HG02678 (cell line): ENCODE results near the gene RGS9BP.
"Not testable (repeated sequence)": the region's sequence is repeated elsewhere in the genome, so short reads cannot be mapped to it uniquely, and the experiment has no call there.

ENCODE experiments used
- ATAC-seq: cut with Tn5 transposase; IDR thresholded peaks from one replicate; pipeline ENCODE4 v1.9.1; 2021; ENCODE audit warnings: mild to moderate bottlenecking, moderate library complexity; ENCODE audit not compliant: unreplicated experiment

RGS9BP gene

DNA sequence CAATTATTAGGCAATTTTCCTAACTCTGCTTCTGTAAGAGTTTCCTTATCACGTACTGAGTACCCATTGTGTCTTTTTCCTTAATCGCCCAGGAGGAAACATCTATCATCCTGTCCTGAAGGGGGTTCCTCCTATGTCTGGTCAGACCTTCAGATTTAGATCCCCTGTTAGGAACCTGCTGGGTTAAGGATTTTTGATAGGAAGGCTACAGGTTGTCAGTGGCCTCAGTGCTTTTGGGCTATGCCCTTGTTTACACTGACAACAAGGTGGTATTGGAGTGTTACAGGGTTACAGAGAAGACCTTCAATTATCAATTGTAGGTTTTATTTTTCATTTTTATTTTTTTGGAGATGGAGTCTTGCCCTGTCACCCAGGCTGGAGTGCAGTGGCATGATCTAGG, 19.2 kb downstream of the RGS9BP start:
- ATAC-seq: not testable (repeated sequence)

DNA sequence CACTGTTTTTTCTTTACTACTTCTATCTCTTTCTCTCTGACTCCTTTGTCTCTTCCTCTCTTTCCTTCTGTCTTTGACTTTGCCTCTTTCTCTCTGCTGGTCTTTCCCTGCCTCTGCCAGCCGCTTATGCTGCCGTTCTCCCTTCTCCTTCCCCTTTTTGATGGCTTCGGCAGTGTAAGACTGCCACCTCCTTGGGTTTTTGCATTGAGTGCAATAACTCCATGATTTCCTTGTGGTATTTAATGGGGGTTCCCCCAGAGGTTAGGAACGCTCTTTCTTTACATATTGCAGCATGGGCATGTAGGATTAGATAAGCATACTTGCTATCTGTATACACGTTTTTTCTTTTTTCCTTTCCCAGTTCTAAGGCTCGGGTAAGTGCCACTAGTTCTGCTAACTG, 19.9 kb downstream of the RGS9BP start:
- not testable (repeated sequence) for ATAC-seq

DNA sequence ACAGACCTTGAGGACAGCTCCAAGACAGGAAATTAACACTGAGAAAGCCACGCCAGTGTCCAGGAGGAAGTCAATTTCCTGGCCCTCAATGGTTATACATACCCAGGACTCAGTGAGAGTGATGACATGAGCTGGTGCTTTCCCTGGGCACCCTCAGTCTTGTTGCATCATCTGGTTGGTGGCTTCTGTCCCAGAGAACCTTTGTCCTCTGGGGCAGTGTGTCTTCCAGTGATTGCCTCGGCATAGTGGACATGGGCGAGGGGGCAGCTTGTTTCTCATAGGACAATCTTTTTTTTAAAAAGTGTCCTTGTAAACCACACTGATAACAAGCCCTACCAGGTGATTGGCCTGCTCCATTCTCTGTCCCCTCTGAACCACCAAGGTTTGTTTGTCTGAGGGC, 21.1 kb downstream of the RGS9BP start:
- ATAC-seq: not testable (repeated sequence)

DNA sequence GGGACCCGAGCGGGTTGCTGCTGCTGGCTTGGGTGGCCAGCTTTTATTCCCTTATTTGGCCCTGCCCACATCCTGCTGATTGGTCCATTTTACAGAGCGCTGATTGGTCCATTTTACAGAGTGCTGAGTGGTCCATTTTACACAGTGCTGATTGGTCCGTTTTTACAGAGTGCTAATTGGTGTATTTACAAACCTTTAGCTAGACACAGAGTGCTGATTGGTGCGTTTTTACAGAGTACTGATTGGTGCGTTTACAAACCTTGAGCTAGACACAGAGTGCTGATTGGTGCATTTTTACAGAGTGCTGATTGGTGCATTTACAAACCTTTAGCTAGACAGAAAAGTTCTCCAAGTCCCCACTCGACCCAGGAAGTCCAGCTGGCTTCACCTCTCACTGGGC, 24.5 kb downstream of the RGS9BP start:
- ATAC-seq: not testable (repeated sequence)

DNA sequence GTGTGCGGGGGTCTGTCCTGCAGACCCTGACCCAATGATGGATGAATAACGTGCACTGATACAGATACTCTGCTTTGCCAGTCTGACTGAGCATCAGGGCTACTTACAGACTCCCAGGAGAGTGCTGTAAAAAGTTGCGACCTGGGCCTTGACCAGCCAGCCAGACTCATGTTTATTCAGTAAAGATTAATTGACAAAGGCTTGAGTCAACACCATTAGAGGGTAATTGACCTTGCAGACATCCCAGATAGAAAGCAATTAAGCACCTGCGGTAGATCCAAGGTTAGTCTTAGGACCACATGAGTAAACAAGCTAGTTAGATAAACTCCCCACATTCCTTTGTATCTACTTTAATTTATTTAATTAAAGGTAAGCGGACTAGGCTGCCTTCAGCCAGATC, 26.4 kb downstream of the RGS9BP start:
- ATAC-seq: no peak

DNA sequence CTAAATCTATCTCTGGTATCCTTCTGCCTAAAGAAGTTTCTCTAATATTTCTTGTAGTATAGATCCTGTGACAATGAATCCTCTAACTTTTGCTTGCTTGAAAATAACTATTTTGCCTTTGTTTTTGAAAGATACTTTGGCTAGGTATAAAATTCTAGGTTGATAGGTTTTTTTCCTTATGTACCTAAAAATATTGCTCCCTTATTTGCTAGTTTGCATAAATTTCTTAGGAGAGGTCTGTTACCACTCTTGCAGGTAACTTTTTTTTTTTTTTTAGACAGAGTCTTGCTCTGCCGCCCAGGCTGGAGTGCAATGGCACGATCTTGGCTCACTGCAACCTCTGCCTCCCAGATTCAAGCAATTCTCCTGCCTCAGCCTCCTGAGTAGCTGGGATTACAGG, 28.4 kb downstream of the RGS9BP start:
- not testable (repeated sequence) for ATAC-seq

DNA sequence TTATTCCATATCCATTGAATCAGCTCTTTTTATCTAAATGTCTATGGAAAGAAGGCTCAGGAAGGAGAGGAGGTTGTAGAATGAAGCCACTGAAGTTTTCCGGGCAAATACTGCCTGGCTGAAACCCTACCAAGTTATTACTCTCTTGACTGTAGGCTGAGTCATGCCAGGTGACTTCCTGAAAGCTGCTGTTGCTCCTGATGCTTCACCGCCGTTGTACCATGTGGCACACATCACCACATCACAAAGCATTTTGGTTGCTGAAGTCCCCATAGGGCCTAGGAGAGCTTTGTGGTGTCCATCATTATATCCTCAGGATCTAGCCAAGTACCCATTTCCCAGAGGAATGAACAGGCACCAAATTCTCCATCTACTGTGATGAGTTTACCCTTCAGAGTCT, 32.8 kb downstream of the RGS9BP start:
- no peak for ATAC-seq

DNA sequence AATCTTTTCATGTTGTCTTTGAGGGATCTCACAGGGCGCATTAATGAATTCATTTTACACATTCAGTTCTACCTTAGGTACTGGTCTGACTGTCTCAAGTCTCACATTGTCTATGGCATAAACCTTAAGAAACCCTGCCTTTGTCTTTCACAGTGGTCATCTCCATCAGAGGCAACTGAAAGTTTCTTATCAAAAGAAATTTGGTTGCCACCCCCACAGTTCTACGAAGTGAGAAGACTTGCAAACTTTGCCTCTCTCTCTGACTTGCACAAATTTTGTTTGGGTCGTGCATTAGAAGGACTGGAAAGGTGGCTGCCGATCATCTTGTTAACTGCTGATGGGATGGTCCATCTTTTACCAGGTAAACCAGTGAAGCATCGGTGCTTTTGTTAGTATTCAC, 33.4 kb downstream of the RGS9BP start:
- no peak for ATAC-seq

DNA sequence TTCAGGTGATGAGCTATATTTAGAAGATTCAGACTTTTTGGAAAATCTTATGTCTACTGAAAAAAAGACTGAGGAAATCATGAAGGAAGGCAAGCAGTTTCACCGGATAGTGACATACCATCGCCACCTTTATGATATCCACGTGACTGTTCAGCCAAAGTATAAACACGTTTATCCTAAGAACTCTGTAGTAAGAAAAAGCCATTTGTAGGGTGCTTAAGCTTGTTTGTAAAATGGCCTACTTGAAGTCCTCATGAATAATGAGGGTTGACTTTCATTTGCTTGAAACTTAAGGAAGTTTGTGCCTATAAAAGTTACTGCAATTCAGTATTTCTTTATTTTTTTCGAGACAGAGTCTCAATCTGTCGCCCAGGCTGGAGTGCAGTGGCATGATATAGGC, 36.1 kb downstream of the RGS9BP start:
- ATAC-seq: no peak

DNA sequence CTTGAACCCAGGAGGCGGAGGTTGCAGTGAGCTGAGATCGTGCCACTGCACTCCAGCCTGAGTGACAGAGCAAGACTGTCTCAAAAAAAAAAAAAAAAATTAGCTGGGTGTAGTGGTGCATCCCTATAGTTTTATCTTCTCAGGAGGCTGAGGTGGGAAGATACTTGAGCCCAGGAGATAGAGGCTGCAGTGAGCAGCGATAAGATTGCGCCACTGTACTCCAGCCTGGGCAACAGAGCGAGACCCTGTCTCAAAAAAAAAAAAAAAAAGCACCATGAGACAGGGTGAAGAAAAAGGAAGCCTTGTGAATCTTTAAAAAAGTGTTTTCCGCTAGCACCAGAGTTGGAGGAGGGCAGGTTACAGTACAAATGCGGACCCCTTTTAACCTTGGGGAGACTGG, 40.6 kb downstream of the RGS9BP start:
- not testable (repeated sequence) for ATAC-seq

DNA sequence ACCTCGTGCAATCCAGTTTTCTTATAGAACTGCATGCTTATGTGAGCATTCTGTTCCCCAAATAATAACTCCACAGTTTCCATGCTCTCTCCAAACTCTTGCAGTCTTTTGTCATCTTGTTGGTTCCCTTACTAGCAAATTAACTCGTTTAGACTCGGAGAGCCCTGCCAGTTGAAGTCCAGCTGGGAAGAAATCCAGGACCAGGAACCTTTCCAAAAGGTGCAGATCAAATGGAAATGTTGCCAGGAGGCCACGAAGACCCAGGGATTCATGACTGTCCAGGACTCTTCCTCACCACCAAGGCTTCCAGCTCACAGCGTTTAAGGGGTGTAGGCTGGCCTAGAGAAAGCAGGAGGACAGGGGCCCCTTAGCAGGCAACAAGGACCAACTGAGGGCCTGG, 41.8 kb downstream of the RGS9BP start:
- ATAC-seq: no peak

DNA sequence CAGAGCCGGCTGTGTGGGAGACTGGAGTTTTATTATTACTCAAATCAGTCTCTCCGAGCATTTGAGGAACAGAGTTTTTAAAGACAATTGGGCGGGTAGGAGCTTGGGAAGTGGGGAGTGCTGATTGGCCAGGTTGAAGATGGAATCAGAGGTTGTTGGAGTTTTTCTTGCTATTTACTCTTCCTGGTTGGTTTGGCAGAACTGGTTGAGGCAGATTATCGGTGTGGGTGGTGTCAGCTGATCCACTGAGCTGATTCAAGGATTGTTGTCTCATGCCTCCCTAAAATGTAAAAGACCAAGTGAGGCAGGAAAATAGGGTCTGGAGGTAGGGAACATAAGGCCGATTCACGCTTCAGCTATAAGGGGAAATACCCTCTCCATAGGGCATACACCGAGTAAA, 42.6 kb downstream of the RGS9BP start:
- ATAC-seq: no peak

DNA sequence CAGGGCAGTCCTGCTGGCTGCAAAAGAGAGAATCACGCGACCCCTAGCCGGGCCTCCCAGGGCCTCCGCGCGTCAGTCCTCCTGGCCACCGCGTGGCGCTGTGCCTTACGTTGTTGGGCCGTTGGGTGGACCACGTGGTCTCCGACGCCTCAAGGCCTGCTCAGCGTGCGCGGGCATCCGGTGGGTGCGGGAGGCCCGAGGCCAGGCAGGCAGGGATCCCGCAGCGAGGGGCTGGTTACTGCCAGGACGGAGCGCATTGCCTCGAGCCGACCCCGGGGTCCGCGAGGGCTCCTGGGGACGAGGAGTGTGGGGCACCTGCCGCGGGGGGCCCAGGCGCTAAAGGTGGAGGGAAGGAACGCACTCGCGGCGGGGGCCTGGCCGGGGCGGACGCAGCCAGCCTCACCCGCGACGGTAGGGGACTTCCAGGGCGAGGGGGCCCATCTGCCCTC, 44.0 kb downstream of the RGS9BP start, which contains the start of gene TDRD12:
Gene TDRD12, plus strand, starts transcription at position 157 of the 449 bp plus-strand sequence. CDS start 306 bp downstream, outside the sequence.
- no peak for ATAC-seq

DNA sequence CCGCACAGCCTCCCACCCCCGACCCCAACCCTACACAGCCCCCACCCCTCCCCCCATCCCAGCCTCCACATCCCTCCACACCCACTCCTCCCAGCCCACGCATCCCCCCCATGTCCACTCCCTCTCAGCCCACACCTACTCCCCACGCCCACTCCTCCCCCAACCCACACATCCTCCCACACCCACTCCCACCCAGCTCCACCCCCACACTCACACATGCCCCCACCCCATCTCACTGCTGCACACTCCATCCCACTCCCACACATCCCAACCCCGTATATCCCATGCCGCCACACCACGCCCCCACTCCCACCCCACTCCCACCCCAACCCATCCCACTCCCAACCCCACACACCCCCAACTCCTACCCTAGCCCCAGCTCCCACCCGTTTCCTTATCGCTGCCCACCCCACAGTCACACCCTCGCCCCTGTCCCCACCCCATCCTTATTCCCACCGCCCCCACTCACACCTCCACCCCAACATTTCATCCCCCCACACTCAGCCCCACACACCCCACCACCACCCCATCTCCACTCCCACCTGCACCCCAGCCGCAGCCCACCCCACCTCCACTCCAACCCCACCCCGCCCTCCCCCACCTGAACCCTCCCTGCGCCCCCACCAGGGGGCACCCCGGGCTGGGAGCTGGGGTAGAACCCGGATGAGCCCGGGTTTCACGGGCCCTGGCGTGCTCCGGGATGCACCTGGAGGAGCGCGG, 44.7 kb downstream of the RGS9BP start:
- ATAC-seq: no peak

DNA sequence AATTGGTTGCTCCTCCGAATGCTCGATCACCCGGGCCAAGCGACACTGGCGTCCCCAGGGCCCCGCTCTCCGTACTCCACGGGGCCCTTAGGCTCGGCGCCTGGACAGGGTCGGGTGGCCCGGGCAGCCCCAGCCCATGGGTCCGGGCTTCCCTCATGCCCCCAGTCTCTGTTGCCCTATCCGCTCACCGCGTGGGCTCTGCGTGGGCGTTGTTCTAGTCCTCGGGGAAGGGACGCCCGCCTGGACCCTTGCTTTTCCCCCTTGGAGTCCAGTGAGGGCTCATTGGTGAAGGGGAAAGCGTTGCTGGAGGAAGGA, 45.2 kb downstream of the RGS9BP start:
- no peak for ATAC-seq
